ENCODE results near the gene CST5.
"Not testable (repeated sequence)": the region's sequence is repeated elsewhere in the genome, so short reads cannot be mapped to it uniquely, and the experiment has no call there.

CST5 gene

DNA sequence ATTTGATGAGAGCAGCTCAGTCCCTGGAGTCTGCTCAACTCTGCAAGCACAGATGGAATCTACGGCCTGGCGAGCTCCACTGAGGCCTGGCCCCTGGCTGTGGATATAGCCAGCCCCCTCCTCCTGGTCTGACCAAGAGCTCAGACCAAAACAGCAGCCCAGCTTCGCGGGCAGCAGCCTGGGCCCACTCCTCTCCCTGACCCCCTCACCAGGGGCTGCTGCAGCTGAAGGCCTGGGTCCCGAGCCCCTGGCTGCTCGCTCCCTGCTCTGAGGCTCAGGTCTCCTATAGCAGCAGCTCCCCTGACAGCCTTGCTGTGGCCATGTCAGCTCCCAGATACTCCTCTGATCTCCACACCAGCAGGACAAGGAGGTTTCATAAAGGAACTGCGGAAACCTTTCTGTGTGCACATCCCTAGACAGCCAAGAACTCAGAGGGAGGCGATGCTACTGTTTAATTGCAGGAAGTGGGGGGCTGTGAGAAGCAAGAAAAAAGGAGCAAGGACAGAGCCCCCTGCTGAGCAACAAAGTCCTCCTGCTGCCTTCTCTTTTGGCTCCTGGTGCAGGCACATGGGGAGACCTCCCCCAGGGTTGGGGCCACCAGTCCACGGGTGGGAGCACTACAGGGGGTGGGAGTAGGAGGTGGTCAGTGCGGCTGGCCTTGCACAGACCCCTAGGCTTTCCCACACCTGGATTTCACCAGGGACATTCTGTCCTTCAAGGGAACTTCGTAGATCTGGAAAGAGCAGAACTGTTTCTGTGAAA, 38.7 kb upstream of the CST5 start:
- Mint-ChIP-seq H3K36me3 (ENCODE audit: insufficient read depth) (peaks cover 2% of the 10 kb centered on the region), H3K4me1 (peaks cover 47% of the 10 kb centered on the region), H3K4me3 (no peak overlapping the region), H3K9me3 (peaks cover 5% of the 10 kb centered on the region), H3K27ac (ENCODE audit: low read depth) (no peak overlapping the region), H3K27me3 (peaks cover 11% of the 10 kb centered on the region)
- no peak for ATAC-seq (replicated peaks; ENCODE audit: extremely low read depth, poor library complexity, severe bottlenecking)
- no peak for DNase-seq (ENCODE audit: low spot score in 2 of 2)

DNA sequence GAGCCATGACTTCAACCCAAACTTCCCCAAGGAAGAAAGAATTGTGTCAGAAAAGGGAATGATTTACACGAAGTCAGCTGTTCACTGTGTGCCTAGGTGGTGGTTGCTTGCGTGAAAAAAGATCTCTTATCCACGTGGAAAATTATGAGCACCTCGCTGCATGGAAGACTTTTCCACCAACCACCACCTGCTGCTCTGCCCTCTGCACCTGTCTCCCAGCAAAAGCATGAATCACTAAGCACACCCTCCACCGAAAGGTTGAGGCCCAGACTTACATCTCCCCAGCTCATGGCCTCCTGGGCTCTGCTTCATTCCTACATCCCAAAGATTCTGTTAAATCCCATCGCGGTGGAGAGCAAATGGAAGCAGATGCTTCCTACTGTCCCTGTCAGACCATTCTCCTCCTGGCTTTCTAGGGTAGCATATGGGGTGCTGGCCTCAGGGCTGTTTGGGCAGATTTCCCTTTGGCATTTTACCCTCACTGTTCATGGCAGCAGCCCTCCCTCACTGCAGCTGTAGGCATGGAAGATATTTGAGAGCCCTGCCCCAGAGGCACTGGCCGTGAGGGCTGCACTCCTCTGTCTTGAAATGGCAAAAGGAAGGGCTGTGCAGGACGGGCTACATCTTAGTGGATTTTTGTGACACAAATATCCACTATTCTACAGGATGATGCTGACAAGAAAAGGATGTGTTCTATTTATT, 37.6 kb upstream of the CST5 start:
- Mint-ChIP-seq H3K27ac (ENCODE audit: low read depth) (no peak overlapping the region), H3K9me3 (no peaks in the 10 kb centered on the region), H3K4me1 (peaks cover 37% of the 10 kb centered on the region), H3K36me3 (ENCODE audit: insufficient read depth) (peaks cover 2% of the 10 kb centered on the region), H3K27me3 (peaks cover 17% of the 10 kb centered on the region), H3K4me3 (no peak overlapping the region)
- ATAC-seq (replicated peaks; ENCODE audit: extremely low read depth, poor library complexity, severe bottlenecking) (no peak), DNase-seq (ENCODE audit: low spot score in 2 of 2) (no peak)

DNA sequence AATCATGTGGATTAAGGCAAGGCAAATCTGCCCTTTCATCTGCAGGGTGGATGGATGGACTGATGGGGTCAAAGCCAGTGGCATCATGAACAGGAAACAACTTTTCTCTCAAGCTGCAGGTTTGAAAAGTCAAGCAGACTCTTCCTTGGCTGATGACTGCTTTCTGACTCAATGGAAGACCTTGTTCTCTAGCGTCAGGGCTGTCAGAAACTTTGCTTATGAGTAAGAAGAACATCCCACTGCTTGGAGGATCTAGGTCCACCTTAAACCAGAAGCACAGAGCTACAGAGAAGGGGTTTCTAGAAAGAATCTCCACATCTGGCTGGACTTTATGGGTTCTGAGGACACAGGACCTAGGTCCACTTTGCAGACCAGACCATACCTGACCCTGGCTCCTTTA, 36.3 kb upstream of the CST5 start:
- Mint-ChIP-seq H3K36me3 (ENCODE audit: insufficient read depth) (peaks cover 2% of the 10 kb centered on the region), H3K4me1 (peaks cover 27% of the 10 kb centered on the region), H3K9me3 (no peaks in the 10 kb centered on the region), H3K27ac (ENCODE audit: low read depth) (no peak overlapping the region), H3K4me3 (no peak overlapping the region), H3K27me3 (peaks cover 17% of the 10 kb centered on the region)
- DNase-seq (ENCODE audit: low spot score in 2 of 2) (no peak), ATAC-seq (replicated peaks; ENCODE audit: extremely low read depth, poor library complexity, severe bottlenecking) (no peak)

DNA sequence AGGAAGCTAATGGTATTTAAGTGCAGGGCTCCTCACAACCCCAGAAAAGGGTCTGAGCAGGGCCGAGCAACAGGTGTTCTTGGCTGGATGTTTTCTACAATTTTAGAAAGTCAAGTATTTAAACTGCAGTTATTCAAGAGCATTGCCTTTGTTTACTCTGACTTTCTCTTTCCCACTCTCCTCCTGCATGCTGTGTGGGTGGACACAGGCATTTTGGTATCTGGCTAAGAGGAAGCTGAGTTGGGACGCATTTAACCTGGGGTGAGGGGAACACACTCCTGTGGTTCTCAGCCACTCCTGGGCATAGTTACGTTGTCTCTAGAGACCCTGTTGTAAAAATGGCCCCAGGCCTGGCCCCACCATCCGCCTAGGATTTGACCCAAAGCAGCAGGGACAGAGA, 34.9 kb upstream of the CST5 start:
- Mint-ChIP-seq H3K4me1 (peaks cover 13% of the 10 kb centered on the region), H3K27me3 (peaks cover 17% of the 10 kb centered on the region)
- H3K27ac Mint-ChIP-seq (ENCODE audit: low read depth); ATAC-seq (replicated peaks; ENCODE audit: extremely low read depth, poor library complexity, severe bottlenecking); H3K9me3 Mint-ChIP-seq; H3K4me3 Mint-ChIP-seq; DNase-seq (ENCODE audit: low spot score in 2 of 2); H3K36me3 Mint-ChIP-seq (ENCODE audit: insufficient read depth): not testable (repeated sequence)

- peaks cover 17% of the 10 kb centered on the region for H3K27me3 Mint-ChIP-seq
- ATAC-seq (replicated peaks; ENCODE audit: extremely low read depth, poor library complexity, severe bottlenecking) (no peak), DNase-seq (ENCODE audit: low spot score in 2 of 2) (no peak)
- peaks cover 1% of the 10 kb centered on the region for H3K36me3 Mint-ChIP-seq (ENCODE audit: insufficient read depth)
- H3K9me3 Mint-ChIP-seq = peaks cover 5% of the 10 kb centered on the region
- H3K27ac Mint-ChIP-seq (ENCODE audit: low read depth) = no peak overlapping the region
- peaks cover 17% of the 10 kb centered on the region for H3K4me1 Mint-ChIP-seq
- H3K4me3 Mint-ChIP-seq = no peak overlapping the region
Observed at GRCh38 chr20:23910210-23910609, 30.7 kb upstream of the CST5 start.

DNA sequence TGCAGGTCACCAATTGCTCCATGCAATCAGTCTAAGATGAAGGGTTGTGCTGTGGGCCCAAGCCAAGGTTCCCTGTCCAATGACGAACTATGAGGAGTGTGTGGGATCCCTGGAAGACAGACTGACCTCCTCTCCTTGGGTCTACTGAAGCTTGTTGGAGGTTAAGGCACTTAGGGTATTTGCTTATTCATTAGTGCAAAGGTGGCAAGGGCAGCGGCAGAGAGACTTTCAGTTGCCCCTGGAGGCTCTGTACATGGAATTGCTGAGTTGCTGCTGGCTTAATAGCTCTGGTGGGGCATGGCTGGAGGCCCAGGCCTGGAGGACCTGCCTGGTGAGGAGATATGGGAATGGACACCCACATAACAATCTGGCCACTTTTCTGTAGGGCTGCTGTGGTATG, 29.8 kb upstream of the CST5 start:
- H3K27ac Mint-ChIP-seq (ENCODE audit: low read depth) = no peak overlapping the region
- peaks cover 12% of the 10 kb centered on the region for H3K9me3 Mint-ChIP-seq
- DNase-seq (ENCODE audit: low spot score in 2 of 2) (no peak), ATAC-seq (replicated peaks; ENCODE audit: extremely low read depth, poor library complexity, severe bottlenecking) (no peak)
- peaks cover 4% of the 10 kb centered on the region for H3K36me3 Mint-ChIP-seq (ENCODE audit: insufficient read depth)
- no peak overlapping the region for H3K4me3 Mint-ChIP-seq
- H3K4me1 Mint-ChIP-seq = peaks cover 24% of the 10 kb centered on the region
- peaks cover 17% of the 10 kb centered on the region for H3K27me3 Mint-ChIP-seq

GRCh38 chr20:23907579-23907978, 28.0 kb upstream of the CST5 start:
- no peak for ATAC-seq (replicated peaks; ENCODE audit: extremely low read depth, poor library complexity, severe bottlenecking)
- Mint-ChIP-seq H3K36me3 (ENCODE audit: insufficient read depth) (peaks cover 4% of the 10 kb centered on the region), H3K27ac (ENCODE audit: low read depth) (no peak overlapping the region), H3K4me1 (peaks cover 38% of the 10 kb centered on the region), H3K4me3 (no peak overlapping the region), H3K9me3 (peaks cover 12% of the 10 kb centered on the region), H3K27me3 (no peaks in the 10 kb centered on the region)
- no peak for DNase-seq (ENCODE audit: low spot score in 2 of 2)

DNA sequence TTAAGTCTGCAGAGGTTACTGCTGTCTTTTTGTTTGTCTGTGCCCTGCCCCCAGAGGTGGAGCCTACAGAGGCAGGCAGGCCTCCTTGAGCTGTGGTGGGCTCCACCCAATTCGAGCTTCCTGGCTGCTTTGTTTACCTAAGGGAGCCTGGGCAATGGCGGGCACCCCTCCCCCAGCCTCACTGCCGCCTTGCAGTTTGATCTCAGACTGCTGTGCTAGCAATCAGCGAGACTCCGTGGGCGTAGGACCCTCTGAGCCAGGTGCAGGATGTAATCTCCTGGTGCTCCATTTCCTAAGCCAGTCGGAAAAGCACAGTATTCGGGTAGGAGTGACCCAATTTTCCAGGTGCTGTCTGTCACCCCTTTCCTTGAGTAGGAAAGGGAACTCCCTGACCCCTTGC, 22.8 kb upstream of the CST5 start:
- DNase-seq (ENCODE audit: low spot score in 2 of 2) = peak in 1 of 2 donors; percentile 46

DNA sequence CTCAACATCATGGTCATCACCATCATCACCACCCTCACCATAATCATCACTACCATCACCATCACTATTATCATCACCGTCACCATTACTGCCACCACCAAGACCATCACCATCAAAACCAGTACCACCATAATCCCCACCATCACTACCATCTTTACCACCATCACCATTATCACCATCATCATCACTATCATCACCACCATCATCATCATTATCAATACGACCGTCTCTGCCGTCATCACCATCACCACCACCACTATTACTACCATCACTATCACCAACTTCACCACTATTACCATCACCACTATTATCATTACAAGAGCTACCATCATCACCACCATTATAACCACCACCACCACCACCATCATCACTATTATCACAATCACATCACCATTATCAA, 11.3 kb upstream of the CST5 start:
- DNase-seq (ENCODE audit: low spot score in 2 of 2); H3K36me3 Mint-ChIP-seq (ENCODE audit: insufficient read depth); H3K4me1 Mint-ChIP-seq; ATAC-seq (replicated peaks; ENCODE audit: extremely low read depth, poor library complexity, severe bottlenecking); H3K27ac Mint-ChIP-seq (ENCODE audit: low read depth); H3K4me3 Mint-ChIP-seq; H3K9me3 Mint-ChIP-seq; H3K27me3 Mint-ChIP-seq: not testable (repeated sequence)

More for the DNA sequence above, 22.8 kb upstream of the CST5 start:
- Mint-ChIP-seq H3K4me1 (peaks cover 47% of the 10 kb centered on the region), H3K4me3 (peak overlapping the region; percentile 72), H3K27ac (ENCODE audit: low read depth) (peak overlapping the region; percentile 88), H3K9me3 (peaks cover 12% of the 10 kb centered on the region)
- not testable (repeated sequence) for H3K27me3 Mint-ChIP-seq; ATAC-seq (replicated peaks; ENCODE audit: extremely low read depth, poor library complexity, severe bottlenecking); H3K36me3 Mint-ChIP-seq (ENCODE audit: insufficient read depth)

GRCh38 chr20:23889775-23890187, 10.2 kb upstream of the CST5 start:
- Mint-ChIP-seq H3K4me1 (no peaks in the 10 kb centered on the region), H3K27me3 (no peaks in the 10 kb centered on the region), H3K36me3 (ENCODE audit: insufficient read depth) (no peaks in the 10 kb centered on the region), H3K4me3 (no peak overlapping the region), H3K27ac (ENCODE audit: low read depth) (no peak overlapping the region), H3K9me3 (no peaks in the 10 kb centered on the region)
- ATAC-seq (replicated peaks; ENCODE audit: extremely low read depth, poor library complexity, severe bottlenecking) (peak; percentile 92), DNase-seq (ENCODE audit: low spot score in 2 of 2) (peak; percentile 60 to 70)

- ATAC-seq (replicated peaks; ENCODE audit: extremely low read depth, poor library complexity, severe bottlenecking) (no peak), DNase-seq (ENCODE audit: low spot score in 2 of 2) (no peak)
- no peak overlapping the region for H3K4me3 Mint-ChIP-seq
- no peaks in the 10 kb centered on the region for H3K36me3 Mint-ChIP-seq (ENCODE audit: insufficient read depth)
- H3K9me3 Mint-ChIP-seq = no peaks in the 10 kb centered on the region
- no peak overlapping the region for H3K27ac Mint-ChIP-seq (ENCODE audit: low read depth)
- no peaks in the 10 kb centered on the region for H3K27me3 Mint-ChIP-seq
- no peaks in the 10 kb centered on the region for H3K4me1 Mint-ChIP-seq
Observed at GRCh38 chr20:23887856-23888255, 8.3 kb upstream of the CST5 start.

GRCh38 chr20:23884771-23885162, 5.2 kb upstream of the CST5 start:
- no peak overlapping the region for H3K4me3 Mint-ChIP-seq
- no peak overlapping the region for H3K27ac Mint-ChIP-seq (ENCODE audit: low read depth)
- ATAC-seq (replicated peaks; ENCODE audit: extremely low read depth, poor library complexity, severe bottlenecking) = no peak
- no peak for DNase-seq (ENCODE audit: low spot score in 2 of 2)
- H3K36me3 Mint-ChIP-seq (ENCODE audit: insufficient read depth) = no peaks in the 10 kb centered on the region
- H3K27me3 Mint-ChIP-seq = no peaks in the 10 kb centered on the region
- no peaks in the 10 kb centered on the region for H3K4me1 Mint-ChIP-seq
- H3K9me3 Mint-ChIP-seq = no peaks in the 10 kb centered on the region

- no peak overlapping the region for H3K4me3 Mint-ChIP-seq
- no peaks in the 10 kb centered on the region for H3K36me3 Mint-ChIP-seq (ENCODE audit: insufficient read depth)
- ATAC-seq (replicated peaks; ENCODE audit: extremely low read depth, poor library complexity, severe bottlenecking) (no peak), DNase-seq (ENCODE audit: low spot score in 2 of 2) (no peak)
- no peaks in the 10 kb centered on the region for H3K9me3 Mint-ChIP-seq
- no peaks in the 10 kb centered on the region for H3K4me1 Mint-ChIP-seq
- H3K27me3 Mint-ChIP-seq = no peaks in the 10 kb centered on the region
- no peak overlapping the region for H3K27ac Mint-ChIP-seq (ENCODE audit: low read depth)
Observed at GRCh38 chr20:23884136-23884770, 4.7 kb upstream of the CST5 start.
